ENCODE data around the gene VPS4B. TPM values are rescaled to one million over a fixed set of nuclear protein-coding genes. Genes with fewer than 3 reads are reported as not detected.
A peak's percentile ranks its signal among the peaks of the same experiment; 100 is the strongest.

VPS4B gene
- total and polyA plus RNA-seq, 7 donors, result 31.4 to 69.4 (median 40.0) TPM

DNA sequence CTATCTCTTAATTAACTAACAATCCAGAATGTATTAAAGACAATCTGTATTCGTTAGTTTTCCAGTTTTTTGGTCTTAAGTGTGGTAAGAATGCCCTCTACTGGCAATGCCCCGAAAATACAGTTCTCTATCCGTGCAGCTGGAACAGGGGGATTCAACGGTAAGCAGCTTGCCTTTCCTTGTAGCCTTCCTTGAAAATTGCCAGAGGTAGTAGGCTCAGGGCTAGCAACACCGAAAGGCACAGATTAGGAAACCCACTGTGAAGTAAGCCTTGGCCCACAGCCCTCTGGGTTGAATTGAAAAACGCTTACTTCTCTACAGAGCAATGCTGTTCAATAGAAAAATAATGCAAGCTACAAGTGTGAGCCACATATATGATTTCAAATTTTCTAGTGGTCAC lies 17.1 kb upstream of the VPS4B start:
- intact Hi-C loops (cut with DNase I), result loop anchor here (2.0 to 5.0 kb wide), 2 partner anchors 92 to 423 kb away; no protein-coding TSS in a partner anchor
- Histone ChIP-seq H3K9me3 (no peaks in the 10 kb centered on the region), H3K36me3 (no peaks in the 10 kb centered on the region), H3K27me3 (no peaks in the 10 kb centered on the region), H3K4me1 (peaks cover 0 to 25% (median 11%) of the 10 kb centered on the region in 4 donors), H3K27ac (peak overlapping the region in 2 of 4 donors; percentile 24 to 32), H3K4me3 (no peak overlapping the region)
- 6 to 10% methylated on average over 6 of the region's 6 CpGs for WGBS, 2 donors
- TF ChIP-seq POLR2AphosphoS5 (IDR thresholded peaks at IDR 0.05), result no peak
- TF ChIP-seq, protein P1, sequence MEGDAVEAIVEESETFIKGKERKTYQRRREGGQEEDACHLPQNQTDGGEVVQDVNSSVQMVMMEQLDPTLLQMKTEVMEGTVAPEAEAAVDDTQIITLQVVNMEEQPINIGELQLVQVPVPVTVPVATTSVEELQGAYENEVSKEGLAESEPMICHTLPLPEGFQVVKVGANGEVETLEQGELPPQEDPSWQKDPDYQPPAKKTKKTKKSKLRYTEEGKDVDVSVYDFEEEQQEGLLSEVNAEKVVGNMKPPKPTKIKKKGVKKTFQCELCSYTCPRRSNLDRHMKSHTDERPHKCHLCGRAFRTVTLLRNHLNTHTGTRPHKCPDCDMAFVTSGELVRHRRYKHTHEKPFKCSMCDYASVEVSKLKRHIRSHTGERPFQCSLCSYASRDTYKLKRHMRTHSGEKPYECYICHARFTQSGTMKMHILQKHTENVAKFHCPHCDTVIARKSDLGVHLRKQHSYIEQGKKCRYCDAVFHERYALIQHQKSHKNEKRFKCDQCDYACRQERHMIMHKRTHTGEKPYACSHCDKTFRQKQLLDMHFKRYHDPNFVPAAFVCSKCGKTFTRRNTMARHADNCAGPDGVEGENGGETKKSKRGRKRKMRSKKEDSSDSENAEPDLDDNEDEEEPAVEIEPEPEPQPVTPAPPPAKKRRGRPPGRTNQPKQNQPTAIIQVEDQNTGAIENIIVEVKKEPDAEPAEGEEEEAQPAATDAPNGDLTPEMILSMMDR (IDR thresholded peaks at IDR 0.05), result peak; percentile 54 to 80 (median 76)
- DNase-seq, result peak; percentile 76

DNA sequence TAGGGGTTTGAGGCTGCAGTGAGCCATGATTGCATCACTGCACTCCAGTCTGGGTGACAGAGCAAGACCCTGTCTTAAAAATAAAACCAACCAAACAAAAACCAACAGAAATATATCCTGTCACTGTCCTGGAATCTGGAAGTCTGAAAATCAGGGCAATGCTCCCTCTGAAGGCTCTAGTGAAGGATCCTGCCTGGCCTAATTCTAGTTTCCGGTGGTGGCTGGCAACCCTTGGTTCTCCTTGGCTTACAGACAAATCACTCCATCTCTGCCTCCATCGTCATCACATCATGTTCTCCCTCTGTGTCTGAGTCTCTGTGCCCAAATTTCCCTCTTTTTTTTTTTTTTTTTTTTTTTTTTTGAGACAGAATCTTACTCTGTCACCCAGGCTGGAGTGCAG lies 15.9 kb upstream of the VPS4B start:
- Histone ChIP-seq H3K4me1 (peaks cover 0 to 20% (median 8%) of the 10 kb centered on the region in 4 donors), H3K36me3 (no peaks in the 10 kb centered on the region), H3K27me3 (no peaks in the 10 kb centered on the region), H3K27ac (no peak overlapping the region), H3K4me3 (no peak overlapping the region), H3K9me3 (no peaks in the 10 kb centered on the region)
- no peak for TF ChIP-seq EP300 (IDR thresholded peaks at IDR 0.05)
- no peak for TF ChIP-seq POLR2AphosphoS5 (IDR thresholded peaks at IDR 0.05)
- TF ChIP-seq, protein P1 (IDR thresholded peaks at IDR 0.05), result no peak
- TF ChIP-seq POLR2A (IDR thresholded peaks at IDR 0.05), result no peak
- no peak for DNase-seq
- WGBS, 2 donors, result 87 to 90% methylated on average over 2 of the region's 2 CpGs
- intact Hi-C loops (cut with DNase I), result loop anchor here (2.0 to 5.0 kb wide), 2 partner anchors 91 to 421 kb away; no protein-coding TSS in a partner anchor

DNA sequence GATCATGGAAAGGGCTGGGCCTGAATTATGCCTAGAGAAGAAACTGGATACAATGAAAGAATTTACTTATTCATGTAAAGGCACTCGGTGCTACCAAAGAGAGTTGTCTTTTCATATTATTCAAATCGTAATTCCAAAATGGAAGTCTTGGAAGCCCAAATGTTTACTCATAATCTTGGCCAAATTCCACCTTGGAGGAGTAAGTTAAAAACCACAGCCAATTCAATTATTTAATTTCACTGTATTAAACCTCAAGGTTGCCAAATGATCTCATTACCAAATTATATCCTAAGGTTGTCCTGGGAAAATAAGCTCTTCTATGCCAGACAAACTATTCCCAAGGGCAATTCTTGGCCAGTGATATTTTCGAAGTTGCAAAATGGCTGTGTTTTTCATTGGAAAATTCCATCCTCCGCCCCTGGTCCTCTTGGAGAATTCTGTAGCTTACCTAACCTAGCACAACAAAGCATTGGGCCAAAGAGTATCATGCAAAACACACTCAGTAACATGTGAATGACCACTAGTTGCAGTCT lies 11.1 kb upstream of the VPS4B start:
- 69 to 72% methylated on average over 4 of the region's 4 CpGs for WGBS, 2 donors
- H3K4me1 ChIP-seq, result no peaks in the 10 kb centered on the region
- no peaks in the 10 kb centered on the region for H3K36me3 ChIP-seq
- DNase-seq, result peak; percentile 68
- H3K4me3 ChIP-seq, result no peak overlapping the region
- peak overlapping the region in 2 of 4 donors; percentile 34 to 42 for H3K27ac ChIP-seq
- intact Hi-C loops (cut with DNase I), result no loop called here
- no peaks in the 10 kb centered on the region for H3K27me3 ChIP-seq
- no peaks in the 10 kb centered on the region for H3K9me3 ChIP-seq
- TF ChIP-seq POLR2A (IDR thresholded peaks at IDR 0.05) (no peak), POLR2AphosphoS5 (IDR thresholded peaks at IDR 0.05) (peak in 1 of 4 donors; percentile 23), EP300 (IDR thresholded peaks at IDR 0.05) (no peak)
- TF ChIP-seq, protein P1 (IDR thresholded peaks at IDR 0.05), result no peak

DNA sequence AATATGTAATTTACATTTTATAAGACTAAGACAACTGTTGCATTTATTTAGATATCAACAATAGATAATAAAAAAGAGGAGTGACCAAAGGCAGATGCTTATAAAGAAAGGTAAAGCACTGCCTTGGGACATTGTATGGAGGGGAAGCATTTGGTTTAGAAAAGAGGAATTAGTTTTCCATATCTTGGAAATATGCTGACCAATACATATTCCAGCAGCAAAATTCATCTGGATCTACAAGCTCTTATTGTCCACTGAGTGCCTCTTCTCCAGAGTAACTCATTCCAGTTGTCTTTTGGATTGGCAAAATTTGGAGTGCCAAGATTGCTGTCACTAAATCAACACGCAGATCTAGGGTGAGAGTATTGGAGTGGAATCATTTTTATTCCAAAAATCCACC lies 8.9 kb upstream of the VPS4B start:
- TF ChIP-seq EP300 (IDR thresholded peaks at IDR 0.05), result no peak
- no peak for TF ChIP-seq POLR2AphosphoS5 (IDR thresholded peaks at IDR 0.05)
- TF ChIP-seq POLR2A (IDR thresholded peaks at IDR 0.05), result no peak
- TF ChIP-seq, protein P1 (IDR thresholded peaks at IDR 0.05), result no peak
- no peaks in the 10 kb centered on the region for H3K27me3 ChIP-seq
- no peaks in the 10 kb centered on the region for H3K36me3 ChIP-seq
- DNase-seq, result no peak
- WGBS, 2 donors, result 85 to 89% methylated on average over 1 of the region's 1 CpG
- H3K4me1 ChIP-seq, result no peaks in the 10 kb centered on the region
- intact Hi-C loops (cut with DNase I), result no loop called here
- no peak overlapping the region for H3K27ac ChIP-seq
- H3K9me3 ChIP-seq, result no peaks in the 10 kb centered on the region
- no peak overlapping the region for H3K4me3 ChIP-seq

DNA sequence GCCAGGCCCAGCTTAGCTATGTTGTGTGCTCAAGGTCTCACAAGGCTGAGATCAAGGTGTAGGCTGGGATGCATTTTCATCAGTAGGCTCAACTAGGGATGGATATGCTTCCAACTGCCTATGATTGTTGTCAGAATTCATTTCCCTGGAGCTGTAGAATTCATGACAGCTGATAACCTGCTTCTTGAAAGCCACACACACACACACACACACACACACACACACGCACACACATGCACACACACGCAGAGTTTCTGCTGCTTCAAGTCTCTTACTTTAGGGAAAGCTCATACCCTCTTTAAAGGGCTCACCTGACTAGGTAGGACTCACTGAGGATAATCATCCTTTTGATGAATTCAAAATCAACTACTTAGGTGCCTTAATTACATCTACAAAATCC lies 8.2 kb upstream of the VPS4B start:
- no peak for DNase-seq
- intact Hi-C loops (cut with DNase I), result no loop called here
- Histone ChIP-seq H3K4me1 (no peaks in the 10 kb centered on the region), H3K9me3 (no peaks in the 10 kb centered on the region), H3K27ac (no peak overlapping the region), H3K27me3 (no peaks in the 10 kb centered on the region), H3K4me3 (no peak overlapping the region), H3K36me3 (no peaks in the 10 kb centered on the region)
- WGBS, 2 donors, result 75 to 77% methylated on average over 2 of the region's 2 CpGs
- TF ChIP-seq POLR2A (IDR thresholded peaks at IDR 0.05) (no peak), EP300 (IDR thresholded peaks at IDR 0.05) (no peak), POLR2AphosphoS5 (IDR thresholded peaks at IDR 0.05) (no peak)
- TF ChIP-seq, protein P1 (IDR thresholded peaks at IDR 0.05), result no peak
